GM15510 (cell line): ENCODE data around the gene SERPINB13.
"Not testable (repeated sequence)": the region's sequence is repeated elsewhere in the genome, so short reads cannot be mapped to it uniquely, and the experiment has no call there.

Experiments used
- POLR2A ChIP-seq: IDR thresholded peaks from 3 replicates; pipeline ENCODE4 v1.6.1; 2011; ENCODE audit warnings: borderline replicate concordance; ENCODE audit not compliant: insufficient read length; ENCODE audit errors: extremely low read depth

Gene SERPINB13

GRCh38 chr18:63619661-63620060, 32.5 kb downstream of the SERPINB13 start:
- TF ChIP-seq POLR2A: no peak

GRCh38 chr18:63624863-63625262, 37.7 kb downstream of the SERPINB13 start:
- TF ChIP-seq POLR2A: no peak

DNA sequence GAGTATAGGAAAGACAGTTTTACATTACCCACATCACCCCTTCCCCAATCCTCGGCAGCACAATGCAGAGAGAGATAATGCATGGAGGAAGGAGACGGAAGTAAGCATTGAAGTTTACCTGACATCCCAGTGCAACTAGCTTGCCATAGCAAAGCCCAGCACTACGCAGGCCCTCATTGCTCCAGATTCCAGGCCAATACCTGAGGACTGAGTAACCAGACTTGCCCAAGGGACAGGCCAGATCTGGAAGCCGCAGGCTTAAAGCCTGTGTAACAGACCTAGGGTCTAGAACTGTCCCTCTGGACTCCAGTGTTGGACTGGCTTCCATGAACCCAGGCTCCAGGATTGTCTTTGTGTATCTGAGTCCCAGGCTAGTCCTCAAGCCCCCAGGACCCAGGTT, 39.3 kb downstream of the SERPINB13 start:
- TF ChIP-seq POLR2A: no peak

- TF ChIP-seq POLR2A: no peak
Measured at GRCh38 chr18:63627819-63628218, 40.7 kb downstream of the SERPINB13 start.

- no peak for TF ChIP-seq POLR2A
Measured at GRCh38 chr18:63637703-63638102, 50.6 kb downstream of the SERPINB13 start.

DNA sequence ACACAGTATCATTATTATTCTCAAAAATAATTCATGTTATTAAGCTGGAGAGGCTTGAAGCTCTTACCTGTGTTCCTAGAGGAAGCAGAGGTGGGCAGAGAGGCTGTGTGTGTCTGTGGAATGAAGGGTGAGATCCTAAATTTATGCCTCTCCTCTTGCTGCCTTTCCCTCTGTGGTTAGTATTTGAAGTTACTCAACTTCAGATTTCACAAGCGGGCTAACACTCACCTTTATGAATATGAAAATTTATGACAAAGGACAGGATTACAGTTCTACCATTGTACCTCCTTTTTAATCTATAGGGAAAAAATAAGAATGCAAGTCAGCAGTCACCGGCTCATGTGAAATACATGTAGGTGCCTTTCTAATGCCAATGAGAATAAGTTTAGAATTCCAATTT, 57.0 kb downstream of the SERPINB13 start, which contains the start of gene SERPINB4:
Gene SERPINB4 (minus strand): TSS at position 115 of the 400 bp plus-strand sequence. CDS start 679 bp downstream, outside the sequence.
- not testable (repeated sequence) for TF ChIP-seq POLR2A

GRCh38 chr18:63646936-63647335, 59.8 kb downstream of the SERPINB13 start:
- TF ChIP-seq POLR2A: no peak

GRCh38 chr18:63648241-63648640, 61.1 kb downstream of the SERPINB13 start:
- no peak for TF ChIP-seq POLR2A
